Measurements from ENCODE around the gene NUMBL.
A peak's percentile ranks its signal among the peaks of the same experiment; 100 is the strongest.

GRCh38 chr19:40687525-40688016 lies 2.9 kb downstream of the NUMBL start:
- TF ChIP-seq CTCF (IDR thresholded peaks at IDR 0.05) (no peak), POLR2A (IDR thresholded peaks at IDR 0.05) (no peak), POLR2AphosphoS5 (IDR thresholded peaks at IDR 0.05) (peak in 1 of 3 donors; percentile 37), EP300 (IDR thresholded peaks at IDR 0.05) (no peak)

Measured in suprapubic skin (tissue), 4 donors.